ENCODE data around the gene CHD1L.
"Not testable (repeated sequence)": the region's sequence is repeated elsewhere in the genome, so short reads cannot be mapped to it uniquely, and the experiment has no call there.

CHD1L gene

DNA sequence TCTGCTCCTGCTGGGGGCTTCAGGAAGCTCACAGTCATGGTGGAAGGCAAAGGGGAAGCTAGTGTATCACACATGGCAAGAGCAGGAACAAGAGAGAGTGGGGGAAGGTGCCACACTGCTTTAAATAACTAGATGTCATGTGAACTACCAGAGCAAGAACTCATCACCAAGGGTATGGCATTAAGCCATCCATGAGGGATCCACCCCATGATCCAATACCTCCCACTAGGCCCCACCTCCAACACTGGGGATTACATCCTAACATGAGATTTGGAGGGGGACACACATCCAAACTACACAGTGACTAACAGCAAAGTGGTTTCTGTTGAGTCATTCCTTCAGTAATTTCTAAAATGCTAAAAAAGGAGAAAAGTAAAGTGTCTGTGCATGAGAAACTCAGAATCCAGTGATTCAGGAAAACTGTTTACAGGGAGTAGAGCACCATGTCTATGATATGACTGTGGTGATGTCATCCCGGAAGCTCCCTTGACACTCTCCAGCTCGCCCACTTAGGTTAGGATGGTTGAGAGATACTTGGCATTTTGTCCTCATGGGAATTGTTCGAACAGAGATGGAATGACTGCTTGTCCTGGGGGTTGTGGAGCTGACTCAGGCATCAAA, 50.3 kb downstream of the CHD1L start:
- in situ Hi-C loops (cut with HindIII; ENCODE audit: low pct_unique_long_range_greater_than_20kb, low sequenced_read_pairs) = no loop called here
- TF ChIP-seq JUND (IDR thresholded peaks at IDR 0.05; ENCODE audit: low read depth) = no peak
- no peak for DNase-seq (ENCODE audit: low read depth in 1 of 2, low spot score in 1 of 2)

DNA sequence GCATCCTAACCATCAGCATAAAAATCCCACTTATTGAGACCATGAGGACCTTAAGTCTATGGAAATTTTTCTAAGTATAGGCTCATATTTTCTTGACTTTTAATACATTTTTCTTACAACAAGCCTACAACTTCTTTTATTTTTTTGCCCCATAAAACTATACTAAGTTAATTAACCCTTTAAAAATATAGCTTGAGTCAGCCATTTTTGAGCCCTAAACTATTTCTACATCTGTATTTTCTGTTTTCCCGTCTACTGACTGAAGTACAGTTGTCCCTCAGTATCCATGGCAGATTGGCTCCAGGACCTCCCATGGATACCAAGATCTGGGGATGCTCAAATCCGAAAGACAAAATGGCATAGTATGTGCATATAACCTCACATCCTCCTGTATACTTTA, 55.0 kb downstream of the CHD1L start:
- in situ Hi-C loops (cut with HindIII; ENCODE audit: low pct_unique_long_range_greater_than_20kb, low sequenced_read_pairs) = no loop called here
- no peak for TF ChIP-seq JUND (IDR thresholded peaks at IDR 0.05; ENCODE audit: low read depth)
- DNase-seq (ENCODE audit: low read depth in 1 of 2, low spot score in 1 of 2) = no peak

DNA sequence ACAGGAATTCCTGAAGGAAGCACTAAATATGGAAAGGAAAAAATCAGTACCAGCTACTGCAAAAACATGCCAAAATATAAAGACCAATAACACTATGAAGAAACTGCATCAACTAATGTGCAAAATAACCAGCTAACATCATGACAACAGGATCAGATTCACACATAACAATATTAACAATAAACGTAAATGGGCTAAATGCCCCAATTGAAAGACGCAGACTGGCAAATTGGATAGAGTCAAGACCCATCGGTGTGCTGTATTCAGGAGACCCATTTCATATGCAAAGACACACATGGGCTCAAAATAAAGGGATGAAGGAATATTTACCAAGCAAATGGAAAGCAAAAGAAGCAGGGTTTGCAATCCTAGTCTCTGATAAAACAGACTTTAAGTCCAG, 63.3 kb downstream of the CHD1L start:
- in situ Hi-C loops (cut with HindIII; ENCODE audit: low pct_unique_long_range_greater_than_20kb, low sequenced_read_pairs); DNase-seq (ENCODE audit: low read depth in 1 of 2, low spot score in 1 of 2): not testable (repeated sequence)

DNA sequence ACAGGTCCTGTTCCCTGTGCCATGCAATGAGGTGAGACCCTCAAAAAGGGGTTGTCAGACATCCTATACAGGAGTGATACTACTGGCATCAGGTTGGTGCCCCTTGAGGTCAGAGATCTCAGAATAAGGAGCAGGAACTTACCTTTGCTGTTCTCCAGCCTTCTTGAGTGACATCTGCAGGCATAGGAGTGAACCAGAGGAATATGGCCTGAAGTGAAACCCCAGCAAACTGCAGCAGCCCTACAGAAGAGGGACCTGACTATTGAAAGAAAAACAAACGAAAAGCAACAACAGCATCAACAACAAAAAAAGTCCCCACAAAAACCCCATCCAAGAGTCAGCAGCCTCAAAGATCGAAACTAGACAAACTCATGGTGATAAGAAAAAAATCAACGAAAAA, 74.5 kb downstream of the CHD1L start:
- in situ Hi-C loops (cut with HindIII; ENCODE audit: low pct_unique_long_range_greater_than_20kb, low sequenced_read_pairs) = no loop called here
- TF ChIP-seq JUND (IDR thresholded peaks at IDR 0.05; ENCODE audit: low read depth) = no peak
- DNase-seq (ENCODE audit: low read depth in 1 of 2, low spot score in 1 of 2) = no peak

DNA sequence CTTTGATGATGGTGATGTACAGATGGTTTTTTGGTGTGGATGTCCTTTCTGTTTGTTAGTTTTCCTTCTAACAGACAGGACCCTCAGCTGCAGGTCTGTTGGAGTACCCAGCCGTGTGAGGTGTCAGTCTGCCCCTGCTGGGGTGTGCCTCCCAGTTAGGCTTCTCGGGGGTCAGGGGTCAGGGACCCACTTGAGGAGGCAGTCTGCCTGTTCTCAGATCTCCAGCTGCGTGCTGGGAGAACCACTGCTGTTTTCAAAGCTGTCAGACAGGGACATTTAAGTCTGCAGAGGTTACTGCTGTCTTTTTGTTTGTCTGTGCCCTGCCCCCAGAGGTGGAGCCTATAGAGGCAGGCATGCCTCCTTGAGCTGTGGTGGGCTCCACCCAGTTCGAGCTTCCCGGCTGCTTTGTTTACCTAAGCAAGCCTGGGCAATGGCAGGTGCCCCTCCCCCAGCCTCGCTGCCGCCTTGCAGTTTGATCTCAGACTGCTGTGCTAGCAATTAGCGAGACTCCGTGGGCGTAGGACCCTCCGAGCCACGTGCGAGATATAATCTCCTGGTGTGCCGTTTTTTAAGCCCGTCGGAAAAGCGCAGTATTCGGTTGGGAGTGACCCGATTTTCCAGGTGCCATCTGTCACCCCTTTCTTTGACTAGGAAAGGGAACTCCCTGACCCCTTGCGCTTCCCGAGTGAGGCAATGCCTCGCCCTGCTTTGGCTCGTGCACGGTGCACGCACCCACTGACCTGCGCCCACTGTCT, 84.6 kb downstream of the CHD1L start:
- DNase-seq (ENCODE audit: low read depth in 1 of 2, low spot score in 1 of 2); in situ Hi-C loops (cut with HindIII; ENCODE audit: low pct_unique_long_range_greater_than_20kb, low sequenced_read_pairs): not testable (repeated sequence)

DNA sequence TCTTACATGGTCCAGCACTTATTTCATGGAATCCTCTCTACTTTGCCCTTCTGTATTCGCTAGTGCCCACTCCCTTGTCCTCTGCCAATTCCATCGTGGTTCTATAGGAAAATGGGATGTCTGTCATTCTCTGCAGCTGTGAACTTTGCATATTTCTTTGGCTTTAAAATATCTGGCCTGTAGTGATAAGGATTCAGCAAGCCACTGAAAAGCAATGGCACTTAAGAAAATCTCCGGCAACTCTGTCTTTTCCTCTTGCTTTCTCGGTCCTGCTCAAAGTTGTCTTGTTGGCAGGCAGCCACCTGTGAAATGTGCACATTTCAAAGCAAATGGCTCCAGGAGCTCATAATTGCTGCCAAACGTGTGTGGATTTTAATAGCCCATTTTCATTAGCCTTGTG, 91.8 kb downstream of the CHD1L start:
- in situ Hi-C loops (cut with HindIII; ENCODE audit: low pct_unique_long_range_greater_than_20kb, low sequenced_read_pairs) = no loop called here
- no peak for DNase-seq (ENCODE audit: low read depth in 1 of 2, low spot score in 1 of 2)
- no peak for TF ChIP-seq JUND (IDR thresholded peaks at IDR 0.05; ENCODE audit: low read depth)

DNA sequence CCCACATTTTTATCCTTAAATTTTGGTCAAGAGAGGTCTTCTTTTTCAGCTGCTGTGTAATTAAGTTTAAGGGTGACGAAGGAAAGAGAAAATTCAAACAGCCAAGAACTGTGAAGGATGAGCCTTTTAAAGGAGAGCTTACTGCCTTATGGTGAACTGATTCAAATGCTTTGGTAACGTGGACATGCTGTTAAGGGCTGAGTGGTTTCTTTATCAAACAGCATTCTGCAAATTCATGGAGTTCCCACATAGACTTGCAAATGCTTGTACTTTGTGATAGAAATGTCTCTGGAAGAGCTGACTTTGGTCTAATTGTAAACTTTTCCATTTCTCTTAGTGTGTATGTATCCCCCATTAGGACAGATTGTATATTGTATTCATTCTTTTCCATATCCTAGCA, 93.8 kb downstream of the CHD1L start:
- DNase-seq (ENCODE audit: low read depth in 1 of 2, low spot score in 1 of 2) = no peak
- TF ChIP-seq JUND (IDR thresholded peaks at IDR 0.05; ENCODE audit: low read depth) = no peak
- in situ Hi-C loops (cut with HindIII; ENCODE audit: low pct_unique_long_range_greater_than_20kb, low sequenced_read_pairs) = no loop called here

DNA sequence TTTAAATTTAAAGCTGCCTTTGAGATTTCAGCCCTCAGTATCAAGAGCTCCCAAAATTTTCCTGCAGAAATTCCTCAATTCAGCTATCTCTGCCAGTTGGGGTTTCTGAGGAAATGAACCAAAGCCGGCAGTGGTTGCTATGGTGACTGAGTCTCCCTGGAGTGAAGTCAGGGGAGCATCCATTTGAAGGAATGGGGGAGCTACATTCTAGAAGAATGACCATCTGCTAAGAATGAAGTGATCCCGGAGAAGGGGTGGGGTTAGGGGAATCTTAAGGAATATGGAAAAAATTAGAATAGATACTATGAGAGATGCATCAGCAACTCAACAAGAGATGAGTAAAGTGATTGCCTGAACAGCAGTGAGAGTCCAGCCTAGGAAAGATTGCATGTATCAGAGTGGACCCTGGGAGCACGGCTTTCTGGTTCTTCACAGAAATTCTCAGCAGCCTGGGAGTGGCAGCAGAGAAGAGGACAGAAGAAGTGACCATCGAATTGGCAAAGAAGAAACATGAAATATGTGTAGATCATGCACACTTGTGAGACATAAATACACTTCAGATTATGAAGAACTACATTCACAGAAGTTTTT, 94.7 kb downstream of the CHD1L start:
- DNase-seq (ENCODE audit: low read depth in 1 of 2, low spot score in 1 of 2) = no peak
- no peak for TF ChIP-seq JUND (IDR thresholded peaks at IDR 0.05; ENCODE audit: low read depth)
- in situ Hi-C loops (cut with HindIII; ENCODE audit: low pct_unique_long_range_greater_than_20kb, low sequenced_read_pairs) = no loop called here

DNA sequence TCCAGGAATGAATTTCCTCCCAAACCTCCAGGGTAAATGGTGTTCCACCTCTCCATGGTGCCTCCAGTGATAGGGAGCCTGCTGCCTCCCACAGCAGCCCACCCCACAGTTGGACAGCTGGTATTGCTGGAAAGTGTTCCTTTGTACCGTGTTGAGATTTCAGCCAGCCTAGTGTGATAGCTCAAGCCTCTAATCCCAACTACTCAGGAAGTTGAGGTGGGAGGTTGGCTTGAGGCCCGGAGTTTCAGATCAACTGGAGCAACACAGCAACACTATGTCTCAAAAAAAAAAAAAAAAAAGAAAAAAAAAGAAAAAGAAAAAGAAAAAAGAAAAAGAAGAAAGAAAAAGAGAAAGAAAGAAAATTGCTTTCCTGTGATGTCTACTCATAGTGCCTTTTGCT, 96.1 kb downstream of the CHD1L start:
- no peak for TF ChIP-seq JUND (IDR thresholded peaks at IDR 0.05; ENCODE audit: low read depth)
- no peak for DNase-seq (ENCODE audit: low read depth in 1 of 2, low spot score in 1 of 2)
- in situ Hi-C loops (cut with HindIII; ENCODE audit: low pct_unique_long_range_greater_than_20kb, low sequenced_read_pairs) = no loop called here

DNA sequence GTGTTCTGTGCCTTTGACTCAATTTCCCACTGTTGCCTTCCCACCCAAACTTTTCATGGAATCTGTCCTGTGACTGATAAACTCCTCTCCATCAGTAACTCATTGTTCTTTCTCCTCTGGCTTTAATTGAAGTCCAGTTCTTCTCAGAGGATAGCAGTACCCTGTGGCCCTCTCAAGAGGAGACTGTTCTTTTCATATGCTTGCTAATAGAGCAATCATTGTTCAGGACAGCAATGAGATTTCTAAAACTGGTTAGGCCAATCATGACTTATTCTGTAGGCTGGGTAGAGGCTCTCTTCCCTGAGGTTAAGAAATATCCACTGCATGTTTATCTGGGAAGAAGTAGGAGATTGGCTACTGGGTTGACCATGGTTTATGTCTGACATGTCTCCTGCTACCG, 98.8 kb downstream of the CHD1L start:
- no peak for DNase-seq (ENCODE audit: low read depth in 1 of 2, low spot score in 1 of 2)
- TF ChIP-seq JUND (IDR thresholded peaks at IDR 0.05; ENCODE audit: low read depth) = no peak
- in situ Hi-C loops (cut with HindIII; ENCODE audit: low pct_unique_long_range_greater_than_20kb, low sequenced_read_pairs) = no loop called here

Measured in T47D (cell line).